Neuronal stem cell (in vitro differentiated cells): Measurements from ENCODE around the gene TNF.

Experiments used
- DNase-seq: peaks from one replicate; pipeline ENCODE4 v3.0.0-alpha.2; 2013; ENCODE audit warnings: low spot score
- H2AFZ ChIP-seq: one replicate; pipeline ENCODE4 v1.6.1; 2013; ENCODE audit warnings: mild to moderate bottlenecking, low read length, inconsistent platforms
- H2AK5ac ChIP-seq: 2 replicates; pipeline ENCODE4 v1.6.1; 2013; ENCODE audit warnings: low read depth, mild to moderate bottlenecking, inconsistent platforms, low read length, moderate library complexity, mixed read lengths
- H2BK120ac ChIP-seq: 2 replicates; pipeline ENCODE4 v1.6.1; 2013; ENCODE audit warnings: low read depth, mild to moderate bottlenecking, inconsistent platforms, low read length, moderate library complexity, mixed read lengths
- H2BK12ac ChIP-seq: one replicate; pipeline ENCODE4 v1.6.1; 2013; ENCODE audit warnings: low read length, inconsistent platforms
- H2BK15ac ChIP-seq: 2 replicates; pipeline ENCODE4 v1.6.1; 2013; ENCODE audit warnings: mild to moderate bottlenecking, low read length, inconsistent platforms, mixed read lengths
- H2BK5ac ChIP-seq: one replicate; pipeline ENCODE4 v1.6.1; 2013; ENCODE audit warnings: inconsistent platforms, mild to moderate bottlenecking, low read length, moderate library complexity
- H3K14ac ChIP-seq: one replicate; pipeline ENCODE4 v1.6.1; 2013; ENCODE audit warnings: low read length, inconsistent platforms
- H3K18ac ChIP-seq: 2 replicates; pipeline ENCODE4 v1.6.1; 2013; ENCODE audit warnings: low read length, inconsistent platforms
- H3K23ac ChIP-seq: 2 replicates; pipeline ENCODE4 v1.6.1; 2013; ENCODE audit warnings: low read depth, mild to moderate bottlenecking, mixed read lengths, low read length, inconsistent platforms; ENCODE audit not compliant: poor library complexity
- H3K27ac ChIP-seq: replicated peaks from 3 replicates; pipeline ENCODE4 v1.5.1; 2013; ENCODE audit warnings: low read length, inconsistent platforms
- H3K27me3 ChIP-seq, 3 experiments: 2 replicates each; pipeline ENCODE4 v1.6.1; 2013; ENCODE audit warnings: low read length in 3 of 3, mild to moderate bottlenecking in 2 of 3, inconsistent platforms in 1 of 3, low read depth in 1 of 3, mixed read lengths in 1 of 3, moderate library complexity in 1 of 3; ENCODE audit not compliant: control insufficient read depth in 3 of 3, insufficient read depth in 3 of 3
- H3K36me3 ChIP-seq, 2 donors: replicated peaks in 1 of 2; 2 replicates each; pipeline ENCODE4 v1.6.1; 2013; ENCODE audit warnings: low read length in 2 of 2; ENCODE audit not compliant: control insufficient read depth in 2 of 2, insufficient read depth in 2 of 2
- H3K4ac ChIP-seq: 2 replicates; pipeline ENCODE4 v1.6.1; 2013; ENCODE audit warnings: inconsistent platforms, mild to moderate bottlenecking, low read length, moderate library complexity
- H3K4me1 ChIP-seq, 2 donors: 1 replicate in 1 of 2; 2 replicates in 1 of 2; pipeline ENCODE4 v1.6.1; 2013; ENCODE audit warnings: low read length in 2 of 2, low read depth in 1 of 2; ENCODE audit not compliant: control insufficient read depth in 2 of 2, insufficient read depth in 1 of 2
- H3K4me2 ChIP-seq: one replicate; pipeline ENCODE4 v1.6.1; 2013; ENCODE audit warnings: mild to moderate bottlenecking, low read length, inconsistent platforms; ENCODE audit not compliant: insufficient read depth, poor library complexity, severe bottlenecking
- H3K4me3 ChIP-seq, 2 donors: 2 replicates each; pipeline ENCODE4 v1.5.1; 2013; ENCODE audit warnings: low read length in 2 of 2, mild to moderate bottlenecking in 2 of 2, inconsistent platforms in 1 of 2, moderate library complexity in 1 of 2
- H3K79me1 ChIP-seq: one replicate; pipeline ENCODE4 v1.6.1; 2013; ENCODE audit warnings: low read depth, mild to moderate bottlenecking, inconsistent platforms, low read length, moderate library complexity
- H3K9ac ChIP-seq: one replicate; pipeline ENCODE4 v1.6.1; 2013; ENCODE audit warnings: mild to moderate bottlenecking, low read depth, low read length, inconsistent platforms; ENCODE audit not compliant: poor library complexity
- H3K9me3 ChIP-seq, 2 donors: replicated peaks in 1 of 2; 2 replicates each; pipeline versions ENCODE3 to v1.6.1; 2013; ENCODE audit warnings: low read length in 2 of 2, mild to moderate bottlenecking in 2 of 2, inconsistent platforms in 1 of 2, low read depth in 1 of 2, mixed read lengths in 1 of 2, moderate library complexity in 1 of 2; ENCODE audit not compliant: control insufficient read depth in 2 of 2, insufficient read depth in 1 of 2
- H4K8ac ChIP-seq: one replicate; pipeline ENCODE4 v1.6.1; 2013; ENCODE audit warnings: low read depth, mild to moderate bottlenecking, inconsistent platforms, low read length, moderate library complexity
- H4K91ac ChIP-seq: one replicate; pipeline ENCODE4 v1.6.1; 2013; ENCODE audit warnings: low read length, low read depth, mild to moderate bottlenecking, inconsistent platforms; ENCODE audit not compliant: poor library complexity
- WGBS, 2 donors: extraction: QIAGEN DNeasy Blood & Tissue Kit; methylation state at CpG; one replicate each; pipeline ENCODE4 v1.1.7; 2013; ENCODE audit warnings: missing lambda C conversion rate in 2 of 2, mixed read lengths in 1 of 2; ENCODE audit not compliant: insufficient read length in 2 of 2, insufficient replicate concordance in 1 of 2; ENCODE audit errors: extremely low coverage in 2 of 2; 5-methylcytosine and 5-hydroxymethylcytosine counted together

The TNF gene

DNA sequence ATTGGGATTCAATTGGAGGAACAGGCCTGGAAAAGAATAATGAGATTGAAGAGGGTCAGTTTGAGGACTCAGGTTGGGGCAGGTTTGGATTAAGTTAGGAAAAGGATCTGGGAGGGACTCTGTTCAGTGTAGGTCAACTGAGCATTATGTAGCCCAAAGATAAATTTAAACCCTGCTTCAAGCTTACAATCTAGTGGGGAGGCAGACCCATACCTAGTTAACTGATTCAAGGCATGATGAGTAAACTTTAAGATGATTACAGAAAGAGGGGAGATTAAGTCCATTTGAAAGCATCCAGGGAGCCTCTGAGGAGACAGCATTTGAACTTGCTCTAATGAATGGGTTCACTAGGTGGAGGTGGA, 14.7 kb upstream of the TNF start:
- Histone ChIP-seq H3K36me3 (peaks cover 35 to 54% of the 10 kb centered on the region in 2 donors), H3K23ac (no peak overlapping the region), H3K9ac (no peak overlapping the region), H3K18ac (no peak overlapping the region), H2BK5ac (no peak overlapping the region), H3K4me1 (peaks cover 0 to 7% of the 10 kb centered on the region in 2 donors), H3K14ac (no peak overlapping the region), H2BK12ac (no peak overlapping the region), H3K9me3 (no peaks in the 10 kb centered on the region), H2AFZ (no peak overlapping the region), H3K4ac (no peak overlapping the region), H2BK15ac (no peak overlapping the region), H3K4me3 (no peak overlapping the region), H3K27me3 (no peaks in the 10 kb centered on the region), H3K79me1 (peaks cover 6% of the 10 kb centered on the region), H4K8ac (no peak overlapping the region), H2BK120ac (no peak overlapping the region), H4K91ac (no peak overlapping the region), H3K27ac (no peak overlapping the region), H2AK5ac (no peak overlapping the region), H3K4me2 (no peak overlapping the region)
- no peak for DNase-seq

DNA sequence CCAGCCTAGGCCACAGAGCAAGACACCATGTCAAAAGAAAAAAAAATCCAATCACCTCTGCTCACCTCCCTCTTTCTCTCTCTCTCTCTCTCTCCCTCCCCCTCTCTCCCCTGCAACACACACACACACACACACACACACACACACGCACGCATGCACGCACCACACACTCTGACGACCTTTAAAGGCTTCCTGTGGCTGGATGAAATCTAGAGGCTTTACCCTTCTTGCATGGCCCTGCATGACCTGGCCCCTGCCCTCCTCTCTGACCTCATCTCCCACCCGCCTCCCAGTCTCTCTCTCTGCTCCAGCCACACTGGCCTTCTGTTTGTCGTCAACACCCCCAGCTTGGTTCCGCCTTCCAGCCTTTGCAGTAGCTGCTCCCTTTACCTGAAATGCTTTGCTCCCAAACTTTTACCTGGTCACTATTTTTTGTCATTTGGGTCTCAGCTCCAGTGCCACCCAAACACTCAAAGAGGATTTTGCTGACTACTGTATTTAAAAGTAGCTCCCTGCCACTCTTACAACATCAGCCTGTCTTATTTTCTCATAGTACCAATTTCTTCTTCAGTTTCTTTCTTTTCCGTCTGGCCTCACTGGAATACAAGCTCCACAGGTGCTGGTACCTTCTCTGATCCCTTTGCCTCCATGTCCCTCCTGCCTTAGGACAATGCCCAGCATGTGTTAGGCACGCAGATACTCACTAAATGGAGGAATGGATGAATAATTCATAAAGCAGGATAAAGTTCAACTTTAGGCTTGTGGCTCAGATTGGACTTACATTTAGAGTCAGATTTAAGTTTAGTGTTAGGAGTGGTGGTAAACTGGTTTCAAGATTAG, 7.6 kb upstream of the TNF start:
- Histone ChIP-seq H3K36me3 (no peaks in the 10 kb centered on the region), H2AFZ (peak overlapping the region; percentile 21), H2BK12ac (no peak overlapping the region), H3K9me3 (no peaks in the 10 kb centered on the region), H3K4me2 (no peak overlapping the region), H3K23ac (no peak overlapping the region), H3K9ac (no peak overlapping the region), H3K14ac (no peak overlapping the region), H3K27me3 (peaks cover 0 to 14% (median 0%) of the 10 kb centered on the region in 3 experiments), H2BK120ac (no peak overlapping the region), H3K18ac (no peak overlapping the region), H3K4me1 (peaks cover 0 to 14% of the 10 kb centered on the region in 2 donors), H3K4me3 (no peak overlapping the region), H2AK5ac (no peak overlapping the region), H2BK15ac (no peak overlapping the region), H4K8ac (no peak overlapping the region), H4K91ac (no peak overlapping the region), H3K27ac (no peak overlapping the region), H3K79me1 (no peaks in the 10 kb centered on the region), H3K4ac (no peak overlapping the region), H2BK5ac (no peak overlapping the region)
- no CpG with 5 or more reads among the region's 9 CpGs for WGBS, 2 donors
- no peak for DNase-seq

- peaks cover 0 to 14% of the 10 kb centered on the region in 2 donors for H3K4me1 ChIP-seq
- H3K27ac ChIP-seq, result no peak overlapping the region
- H4K91ac ChIP-seq, result no peak overlapping the region
- H3K79me1 ChIP-seq, result no peaks in the 10 kb centered on the region
- H2BK120ac ChIP-seq, result no peak overlapping the region
- H2BK12ac ChIP-seq, result no peak overlapping the region
- no peak overlapping the region for H2BK5ac ChIP-seq
- H3K14ac ChIP-seq, result no peak overlapping the region
- DNase-seq, result no peak
- H2AFZ ChIP-seq, result no peak overlapping the region
- H3K4me3 ChIP-seq, result no peak overlapping the region
- no peak overlapping the region for H3K9ac ChIP-seq
- no peak overlapping the region for H3K4ac ChIP-seq
- no peak overlapping the region for H2AK5ac ChIP-seq
- H3K36me3 ChIP-seq, result no peaks in the 10 kb centered on the region
- H3K23ac ChIP-seq, result no peak overlapping the region
- H3K9me3 ChIP-seq, result no peaks in the 10 kb centered on the region
- no peak overlapping the region for H3K18ac ChIP-seq
- WGBS, 2 donors, result no CpG with 5 or more reads among the region's 3 CpGs
- no peak overlapping the region for H2BK15ac ChIP-seq
- no peak overlapping the region for H4K8ac ChIP-seq
- H3K4me2 ChIP-seq, result no peak overlapping the region
- H3K27me3 ChIP-seq, result peaks cover 0 to 14% (median 0%) of the 10 kb centered on the region in 3 experiments
These were observed 6.8 kb upstream of the TNF start for GRCh38 chr6:31568537-31568961.

- peaks cover 2 to 14% of the 10 kb centered on the region in 2 donors for H3K4me1 ChIP-seq
- H3K4ac ChIP-seq, result no peak overlapping the region
- no peak overlapping the region for H3K9ac ChIP-seq
- no peaks in the 10 kb centered on the region for H3K9me3 ChIP-seq
- H3K27ac ChIP-seq, result no peak overlapping the region
- H3K79me1 ChIP-seq, result no peaks in the 10 kb centered on the region
- no peak overlapping the region for H3K14ac ChIP-seq
- no peak overlapping the region for H4K8ac ChIP-seq
- H3K27me3 ChIP-seq, result peaks cover 0 to 16% (median 0%) of the 10 kb centered on the region in 3 experiments
- no peak overlapping the region for H2AFZ ChIP-seq
- no peak overlapping the region for H2BK12ac ChIP-seq
- no peaks in the 10 kb centered on the region for H3K36me3 ChIP-seq
- no peak overlapping the region for H3K4me2 ChIP-seq
- no peak overlapping the region for H2AK5ac ChIP-seq
- H3K18ac ChIP-seq, result no peak overlapping the region
- no peak overlapping the region for H2BK120ac ChIP-seq
- WGBS, 2 donors, result no CpG with 5 or more reads among the region's 1 CpG
- H3K4me3 ChIP-seq, result no peak overlapping the region
- no peak overlapping the region for H4K91ac ChIP-seq
- no peak overlapping the region for H3K23ac ChIP-seq
- no peak for DNase-seq
- H2BK5ac ChIP-seq, result no peak overlapping the region
- no peak overlapping the region for H2BK15ac ChIP-seq
These were observed 5.4 kb upstream of the TNF start for GRCh38 chr6:31569861-31570536.
